Measurements from ENCODE around the gene LSM5.

LSM5 gene

DNA sequence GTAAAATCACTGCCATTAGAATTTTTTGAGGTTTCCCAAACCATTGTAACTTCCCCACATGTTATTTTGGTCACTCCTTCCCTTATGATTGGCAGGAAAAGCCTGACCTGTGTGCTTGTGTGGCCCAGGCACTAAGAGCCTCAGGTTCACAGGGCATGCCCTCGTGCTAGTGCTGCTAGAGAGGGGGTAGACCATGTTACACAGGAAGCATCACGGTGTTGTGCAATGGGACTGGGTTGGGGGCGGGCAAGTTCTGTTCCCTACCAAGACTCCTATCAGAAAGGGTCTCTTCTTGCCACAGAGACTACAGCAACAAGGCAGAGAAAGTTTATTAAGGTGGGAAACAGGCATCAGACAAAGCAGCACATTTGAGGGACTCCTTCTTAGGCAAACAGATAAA, 32.2 kb downstream of the LSM5 start:
- DNase-seq = no peak

DNA sequence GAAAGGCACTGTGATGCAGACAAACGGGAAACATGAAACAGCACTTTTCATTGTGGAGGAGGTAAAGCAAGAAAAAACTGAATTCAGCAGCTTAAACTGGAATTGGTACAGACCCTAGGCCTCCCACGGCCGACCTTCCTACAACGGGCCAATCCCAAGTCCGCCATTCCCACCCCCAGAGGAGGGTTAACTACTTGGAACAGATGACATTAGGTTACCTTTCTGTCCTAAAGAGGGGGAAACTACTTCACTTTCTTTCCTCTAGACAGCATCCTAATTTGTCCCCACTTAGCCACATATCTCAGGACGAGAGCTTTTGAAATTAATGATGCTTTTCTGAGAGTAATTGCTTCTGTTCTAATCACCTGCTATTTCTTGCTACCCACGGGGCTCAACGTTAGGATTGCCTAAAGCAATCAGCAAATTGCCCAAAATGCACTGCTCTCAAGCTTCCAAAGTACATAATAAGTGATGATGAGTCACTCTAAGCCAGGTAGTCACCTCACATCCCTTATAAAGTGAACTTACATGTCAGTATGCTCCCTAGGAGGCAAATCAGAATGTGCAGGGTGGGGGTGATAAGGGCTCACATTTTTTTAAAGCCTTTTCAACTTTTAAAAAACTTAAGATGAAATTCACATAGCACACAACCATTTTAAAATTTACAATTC, 36.7 kb downstream of the LSM5 start:
- DNase-seq = no peak

DNA sequence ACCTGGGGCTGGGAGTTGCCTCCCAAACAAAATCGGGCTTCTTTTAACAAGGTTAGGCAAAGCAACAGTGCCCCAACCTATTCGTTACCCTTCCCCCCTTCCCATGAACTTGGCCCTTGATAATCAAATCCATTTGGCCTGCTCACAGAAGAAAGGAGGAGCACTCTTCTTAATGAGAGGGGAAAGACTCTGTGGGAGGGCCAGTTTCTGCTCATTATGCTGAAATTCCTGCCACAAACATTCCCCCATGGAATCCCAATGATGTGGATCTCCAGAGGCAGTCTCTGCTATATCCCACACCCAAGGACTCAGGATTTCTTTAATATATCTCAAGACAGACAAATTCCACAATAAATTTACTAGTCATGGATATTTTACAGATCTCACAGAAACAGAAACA, 43.0 kb downstream of the LSM5 start:
- DNase-seq = no peak

DNA sequence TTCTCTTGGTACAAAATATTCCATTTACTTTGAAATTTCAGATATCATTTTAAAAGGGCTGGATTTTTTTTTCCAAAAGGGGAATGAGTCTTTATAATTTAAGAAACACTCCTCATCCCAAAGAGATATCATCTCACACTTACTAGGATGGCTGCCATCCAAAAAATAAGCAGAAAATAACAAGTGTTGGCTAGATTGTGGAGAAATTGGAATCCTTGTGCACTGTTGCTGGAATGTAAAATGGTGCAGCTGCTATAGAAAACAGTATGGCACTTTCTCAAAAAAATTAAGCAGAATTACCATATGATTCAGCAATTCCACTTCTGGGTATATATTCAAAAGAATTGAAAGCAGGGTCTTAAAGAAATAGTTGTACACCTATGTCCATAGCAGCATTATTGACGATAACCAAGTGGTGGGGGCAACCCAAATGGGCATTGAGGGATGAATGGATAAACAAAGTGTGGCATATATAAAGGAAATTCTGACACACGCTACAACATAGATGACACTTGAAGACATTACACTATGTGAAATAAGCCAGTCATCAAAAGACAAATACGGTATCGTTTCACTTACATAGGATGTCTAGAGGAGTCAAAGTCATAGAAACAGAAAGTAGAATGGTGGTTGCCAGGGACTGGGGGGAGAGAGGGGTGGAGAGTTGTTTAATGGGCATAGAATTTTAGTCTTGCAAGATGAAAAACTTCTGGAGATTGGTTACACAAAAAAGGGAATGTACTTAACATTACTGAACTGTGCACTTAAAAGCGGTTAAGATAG, 53.8 kb downstream of the LSM5 start:
- no peak for DNase-seq

Measured in NCI-H82 (cell line).